Activated T-cell treated with anti-CD3 and anti-CD28 coated beads for 4 hours (primary cell): ENCODE results near the gene ZNF492.
"Not testable (repeated sequence)": the region's sequence is repeated elsewhere in the genome, so short reads cannot be mapped to it uniquely, and the experiment has no call there.

Experiments used
- DNase-seq: peaks from one replicate; pipeline ENCODE4 v3.0.0-alpha.2; 2020

Gene ZNF492

GRCh38 chr19:22617614-22618320 is 16.4 kb upstream of the ZNF492 start:
- DNase-seq: no peak

- no peak for DNase-seq
These were observed 14.8 kb upstream of the ZNF492 start for GRCh38 chr19:22619371-22619770.

- no peak for DNase-seq
These were observed 14.2 kb upstream of the ZNF492 start for GRCh38 chr19:22619932-22620331.

- no peak for DNase-seq
These were observed 13.7 kb upstream of the ZNF492 start for GRCh38 chr19:22620401-22620800.

- DNase-seq: no peak
These were observed 13.2 kb upstream of the ZNF492 start for GRCh38 chr19:22620912-22621311.

GRCh38 chr19:22622020-22622419 is 12.1 kb upstream of the ZNF492 start:
- no peak for DNase-seq

- no peak for DNase-seq
These were observed 11.0 kb upstream of the ZNF492 start for GRCh38 chr19:22622901-22623840.

GRCh38 chr19:22623841-22624221 is 10.3 kb upstream of the ZNF492 start:
- no peak for DNase-seq

- DNase-seq: no peak
These were observed 8.7 kb upstream of the ZNF492 start for GRCh38 chr19:22625266-22626035.

GRCh38 chr19:22627526-22627925 is 6.6 kb upstream of the ZNF492 start:
- DNase-seq: no peak

- DNase-seq: no peak
These were observed 5.7 kb upstream of the ZNF492 start for GRCh38 chr19:22628401-22628800.

GRCh38 chr19:22634450-22634827 is 315 bp downstream of the ZNF492 start:
- no peak for DNase-seq

GRCh38 chr19:22685493-22685892 is 51.4 kb downstream of the ZNF492 start:
- not testable (repeated sequence) for DNase-seq

- not testable (repeated sequence) for DNase-seq
These were observed 68.5 kb downstream of the ZNF492 start for GRCh38 chr19:22702661-22703060.

- DNase-seq: not testable (repeated sequence)
These were observed 69.0 kb downstream of the ZNF492 start for GRCh38 chr19:22703096-22703495.

- DNase-seq: no peak
These were observed 74.9 kb downstream of the ZNF492 start for GRCh38 chr19:22708983-22709382.
